ENCODE results near the gene NCAN. TPM values are rescaled to one million over a fixed set of nuclear protein-coding genes. Genes with fewer than 3 reads are reported as not detected.

NCAN gene
- total and polyA plus RNA-seq, 9 of the 15 experiments (the other 6 are each of a cell fraction or from before 2014, with no cell fraction given) = 0.04 TPM; not detected in 8

GRCh38 chr19:19185853-19186740 lies 25.7 kb upstream of the NCAN start (continued):
- TF ChIP-seq BRF2 (IDR thresholded peaks at IDR 0.05; ENCODE audit: borderline replicate concordance, insufficient read depth, insufficient read length) (no peak), ZFP91 (CRISPR knock-in tag; IDR thresholded peaks at IDR 0.05) (no peak), ZNF695 (CRISPR knock-in tag; IDR thresholded peaks at IDR 0.05) (no peak), SMC3 (conservative IDR thresholded peaks at IDR 0.05; ENCODE audit: insufficient read depth, low read depth, low read length) (peak; percentile 49), PHF8 (IDR thresholded peaks at IDR 0.05; ENCODE audit: borderline replicate concordance, low read length) (no peak), REST (IDR thresholded peaks at IDR 0.05; ENCODE audit: borderline replicate concordance) (peak; percentile 49; the same call in 1 of the 2 replicates), REST (CRISPR knock-in tag; IDR thresholded peaks at IDR 0.05; ENCODE audit: low read depth) (no peak), WHSC1 (IDR thresholded peaks at IDR 0.05; ENCODE audit: low read length) (no peak), ZNF551 (CRISPR knock-in tag; IDR thresholded peaks at IDR 0.05) (no peak), ZNF668 (CRISPR knock-in tag; IDR thresholded peaks at IDR 0.05) (no peak), MTA1 (IDR thresholded peaks at IDR 0.05; ENCODE audit: borderline replicate concordance) (no peak), PTRF (tag; IDR thresholded peaks at IDR 0.05) (no peak), ZNF507 (tag; conservative IDR thresholded peaks at IDR 0.05) (no peak), E2F4 (CRISPR knock-in tag; IDR thresholded peaks at IDR 0.05; ENCODE audit: low read depth) (no peak), RFX7 (CRISPR knock-in tag; IDR thresholded peaks at IDR 0.05) (no peak), SREBF1 (IDR thresholded peaks at IDR 0.05; ENCODE audit: borderline replicate concordance, low read depth, low read length) (no peak)

All from K562 (cell line).